Gastrocnemius medialis (tissue), 4 donors: ENCODE data around the gene C4B.

Experiments
- CTCF ChIP-seq, 5 experiments: fragments of 450-650 bp in 3 of 5; fragments of 200-600 bp in 2 of 5; sonication (generic) in 2 of 5; IDR thresholded peaks in 4 of 5; conservative IDR thresholded peaks in 1 of 5; 1 replicate in 4 of 5; 2 replicates in 1 of 5; pipeline ENCODE4 v1.5.1; 2016 to 2019; ENCODE audit warnings: antibody characterized with exemption in 5 of 5, mild to moderate bottlenecking in 3 of 5, moderate library complexity in 3 of 5
- POLR2A ChIP-seq, 2 donors: fragments of 450-650 bp; IDR thresholded peaks; one replicate each; pipeline ENCODE4 v1.6.1; 2017; ENCODE audit warnings: antibody characterized with exemption in 2 of 2, mild to moderate bottlenecking in 2 of 2, moderate library complexity in 2 of 2

- no peak for TF ChIP-seq CTCF (IDR thresholded peaks at IDR 0.05 in 4 of 5, conservative IDR thresholded peaks at IDR 0.05 in 1 of 5)
- no peak for TF ChIP-seq POLR2A (IDR thresholded peaks at IDR 0.05)
Measured at GRCh38 chr6:32082478-32082877, 67.9 kb downstream of the C4B start.
